CD4-positive, alpha-beta T cell treated with Interleukin-1 beta for 1 hour (primary cell): Measurements from ENCODE around the gene CRACR2A.

Experiments
- DNase-seq, 2 donors: peaks; one replicate each; pipeline ENCODE4 v3.0.0-alpha.2; 2020 to 2022

The CRACR2A gene

DNA sequence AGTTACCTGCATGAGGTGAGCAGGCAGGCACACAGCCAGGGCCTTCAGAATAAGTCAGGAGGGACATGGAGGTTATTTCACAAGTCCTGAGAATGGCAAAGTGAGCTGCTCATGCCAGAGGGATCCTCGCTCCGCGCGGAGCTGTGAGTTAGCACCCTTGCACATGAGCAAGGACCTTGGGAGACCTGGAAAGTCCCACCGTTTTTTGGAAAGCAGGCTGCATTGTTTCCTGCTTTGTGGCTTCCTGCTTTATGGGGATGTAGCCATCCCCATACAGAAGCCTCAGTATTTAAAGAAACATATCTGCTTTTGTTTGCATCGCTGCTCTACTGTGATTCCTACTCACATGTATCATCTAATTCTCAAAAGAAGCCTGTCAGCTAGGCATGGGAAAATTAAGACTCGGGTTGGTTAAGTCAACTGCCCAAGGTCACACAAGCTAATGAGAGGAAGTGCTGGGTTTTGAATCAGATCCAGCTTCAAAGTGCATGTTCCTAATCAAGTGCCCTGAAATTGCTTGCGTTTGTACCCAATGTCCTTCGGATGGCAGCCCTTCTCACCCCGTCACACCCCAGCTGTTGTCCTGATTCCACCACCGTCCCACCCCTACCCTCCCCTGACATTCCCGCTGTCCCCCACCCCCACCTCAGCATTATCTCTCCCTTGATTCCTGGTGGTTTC lies 106.2 kb downstream of the CRACR2A start:
- no peak for DNase-seq

DNA sequence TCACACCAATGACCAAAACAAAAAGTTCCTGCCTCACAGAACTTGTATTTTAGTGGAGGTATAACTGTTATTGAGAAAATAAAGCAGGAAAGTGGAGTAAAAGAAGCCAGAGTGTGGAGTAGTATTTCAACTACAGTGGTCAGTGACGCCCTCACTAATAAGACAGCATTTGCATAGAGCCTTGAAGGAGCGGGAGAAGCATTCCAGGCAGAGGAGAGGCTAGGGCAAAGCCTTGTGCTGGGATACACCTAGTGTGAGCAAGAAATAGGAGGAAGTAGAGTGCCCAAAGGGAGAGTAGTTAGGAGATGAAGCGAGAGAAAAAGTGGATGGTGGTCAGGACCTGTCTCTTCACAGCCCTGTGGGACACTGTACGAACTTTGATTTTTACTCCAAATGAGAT lies 107.8 kb downstream of the CRACR2A start:
- DNase-seq, result no peak

DNA sequence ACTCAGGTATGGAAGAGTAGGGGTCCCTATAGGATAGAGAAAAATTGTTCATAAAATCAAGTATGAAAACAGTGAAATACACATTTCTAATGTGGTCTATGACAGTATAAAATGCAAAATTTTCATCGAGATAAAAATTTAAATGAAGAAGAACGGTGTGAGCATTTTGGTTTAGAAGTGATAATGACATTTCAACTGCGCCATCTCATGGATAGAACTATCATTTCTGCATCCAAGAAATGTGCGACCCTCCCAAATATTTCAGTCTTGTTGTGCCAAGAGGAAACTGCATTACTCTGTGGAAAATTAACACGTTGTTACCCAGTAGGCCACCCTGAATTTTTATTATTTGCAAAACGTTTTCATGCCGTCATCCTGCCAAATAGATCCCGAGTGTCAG lies 108.8 kb downstream of the CRACR2A start:
- no peak for DNase-seq

DNA sequence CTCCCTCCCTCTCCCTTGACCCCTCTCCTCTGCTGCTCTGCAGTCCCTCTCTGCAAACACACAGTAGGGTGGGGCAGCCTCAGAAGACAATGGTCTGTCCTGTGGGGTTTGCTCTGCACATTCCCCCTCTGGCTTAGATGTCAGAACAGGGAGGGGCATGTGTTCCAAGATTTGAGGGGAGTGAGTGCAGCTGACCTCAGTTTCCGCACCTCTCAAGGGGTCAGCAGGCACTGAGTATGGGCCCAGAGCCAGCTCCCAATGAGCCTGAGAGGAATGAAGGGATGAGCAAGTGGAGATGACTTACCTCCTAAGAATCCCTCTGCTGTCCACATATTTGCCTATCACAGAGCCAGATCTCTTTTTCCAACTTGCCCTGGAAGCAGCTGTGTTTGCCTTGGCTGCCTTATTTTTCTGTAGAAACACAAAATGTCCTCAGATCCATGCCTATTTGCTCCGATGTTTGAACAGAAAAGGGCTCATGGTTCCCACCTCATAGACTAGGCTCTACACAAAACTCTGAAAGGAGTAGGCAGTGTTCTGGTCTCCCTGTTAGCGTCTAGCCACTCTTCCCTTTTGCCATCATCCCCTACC lies 111.4 kb downstream of the CRACR2A start:
- no peak for DNase-seq

DNA sequence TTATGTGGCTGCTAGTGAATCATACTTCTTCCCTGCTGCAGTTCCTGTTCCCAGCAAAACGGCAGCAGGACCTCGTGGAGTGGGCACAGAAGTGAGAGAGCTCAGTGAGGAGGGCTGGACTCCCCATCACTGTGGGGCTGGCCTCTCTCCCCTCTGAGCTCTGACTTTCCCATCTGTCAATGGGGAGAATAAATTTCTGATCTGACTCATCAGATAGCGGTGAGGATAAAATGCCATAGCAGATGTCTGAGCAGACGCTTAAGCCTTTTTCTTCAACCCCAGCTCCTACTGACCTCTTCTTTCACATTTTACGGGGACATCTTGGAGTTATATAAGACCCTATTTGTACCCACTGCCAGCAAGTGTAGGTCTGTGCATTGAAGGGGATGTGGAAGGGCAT lies 116.6 kb downstream of the CRACR2A start:
- DNase-seq, result no peak

DNA sequence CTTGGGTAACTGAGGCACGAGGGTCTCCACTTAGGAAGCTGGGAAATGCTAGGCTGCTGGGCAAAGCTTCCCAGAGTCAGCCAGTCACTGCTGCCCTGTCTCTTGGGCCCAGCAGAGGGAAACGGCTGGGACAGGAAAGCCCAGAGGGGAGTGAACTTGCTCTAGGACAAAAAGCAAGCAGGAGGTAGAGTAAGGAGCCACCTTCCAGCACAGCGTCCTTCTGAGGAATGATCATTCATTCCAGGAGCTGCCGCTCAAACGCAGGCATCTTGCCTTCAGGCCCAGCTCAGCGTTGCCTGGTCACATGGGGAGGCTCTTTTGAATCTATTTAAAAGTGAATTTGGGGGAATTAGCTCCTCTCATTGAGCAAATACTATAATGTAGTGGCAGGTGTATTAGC lies 118.6 kb downstream of the CRACR2A start:
- no peak for DNase-seq

DNA sequence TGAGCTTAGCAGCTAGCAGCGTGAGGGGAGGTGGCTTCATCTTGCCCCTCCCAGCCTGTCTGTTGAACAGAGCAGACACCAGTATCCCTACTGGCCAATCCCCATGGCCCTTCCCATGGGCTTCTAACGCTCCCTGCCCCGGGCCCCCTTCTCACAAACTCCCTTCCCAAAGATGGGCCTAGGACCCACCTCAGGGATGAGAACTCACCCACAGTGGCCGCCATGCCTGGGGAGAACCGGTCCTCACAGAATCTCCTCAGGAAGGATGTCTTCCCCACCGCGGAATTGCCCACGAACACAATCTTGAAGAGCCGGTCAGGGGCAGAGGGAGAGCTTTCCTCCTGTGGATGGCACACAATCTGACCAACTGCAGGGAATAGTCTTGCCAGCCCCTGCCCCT lies 119.5 kb downstream of the CRACR2A start:
- no peak for DNase-seq

DNA sequence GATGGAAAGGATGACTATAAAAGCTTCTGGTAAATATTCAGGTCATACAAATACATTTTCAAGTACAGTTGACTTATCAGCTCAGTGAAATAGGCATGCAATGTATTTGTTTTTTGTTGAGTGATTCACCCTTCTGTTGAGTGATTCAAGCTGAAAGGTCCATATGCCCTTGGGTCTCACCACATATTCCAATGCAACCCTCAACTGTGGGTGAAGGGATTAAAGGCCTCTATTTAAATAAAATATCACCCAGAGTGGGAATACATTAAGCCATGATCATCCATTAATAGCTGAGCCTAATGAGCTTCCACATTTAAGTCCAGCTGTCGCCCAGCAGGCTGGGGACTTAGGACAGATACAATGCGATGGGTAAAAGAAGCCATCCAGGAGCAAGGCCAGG lies 120.2 kb downstream of the CRACR2A start:
- DNase-seq, result no peak

DNA sequence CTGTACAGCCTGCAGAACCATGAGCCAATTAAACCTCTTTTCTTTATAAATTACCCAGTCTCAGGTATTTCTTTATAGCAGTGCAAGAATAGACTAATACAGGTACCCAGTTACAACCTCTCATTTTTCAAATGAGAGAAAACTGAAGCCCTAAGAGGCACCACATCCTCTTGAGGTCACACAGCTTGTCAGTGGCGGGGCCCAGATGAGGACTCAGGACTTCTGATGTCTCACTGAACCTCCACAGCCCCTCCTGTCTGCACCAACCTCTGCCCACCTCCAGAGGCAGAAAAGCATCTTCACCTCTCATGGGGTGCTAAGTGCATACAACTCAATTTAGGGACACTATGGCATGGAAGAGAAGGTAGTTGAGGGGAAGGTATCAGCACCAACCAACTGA lies 120.7 kb downstream of the CRACR2A start:
- no peak for DNase-seq

DNA sequence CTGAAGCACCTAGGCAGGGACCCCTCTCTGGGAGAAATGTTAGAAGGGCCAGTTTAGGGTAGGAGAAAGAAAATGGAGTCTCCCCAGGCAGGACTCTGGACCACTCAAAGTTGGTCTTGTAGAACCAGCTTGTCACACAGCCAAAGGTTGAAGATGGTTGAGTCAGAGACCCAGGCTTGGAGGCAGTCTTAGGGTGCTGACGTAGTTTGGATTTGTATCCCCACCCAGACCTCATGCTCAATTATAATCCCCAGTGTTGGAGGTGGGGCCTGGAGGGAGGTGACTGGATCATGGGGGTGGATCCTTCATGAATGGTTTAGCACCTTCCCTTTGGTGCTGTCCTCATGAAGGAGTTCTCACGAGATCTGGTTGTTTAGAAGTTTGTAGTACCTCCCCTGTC lies 121.2 kb downstream of the CRACR2A start:
- DNase-seq, result no peak

DNA sequence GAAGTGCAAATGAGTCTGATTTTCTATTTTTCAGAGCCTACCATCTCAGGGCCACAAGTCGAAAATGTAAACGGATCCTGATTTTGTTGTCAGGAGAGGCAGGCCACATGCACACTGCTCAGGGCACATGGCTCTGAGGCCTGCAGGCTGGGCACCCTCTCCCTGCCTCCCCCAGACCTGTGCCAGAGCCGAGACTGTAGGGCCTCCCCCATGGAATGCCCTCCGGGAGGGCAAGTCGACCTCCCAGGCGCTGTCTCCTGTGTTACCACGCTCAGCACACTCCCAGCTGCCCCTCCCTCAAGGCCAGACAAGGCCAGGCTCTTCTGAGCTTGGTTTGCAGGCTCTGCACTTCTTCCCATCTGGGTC lies 121.7 kb downstream of the CRACR2A start:
- no peak for DNase-seq

DNA sequence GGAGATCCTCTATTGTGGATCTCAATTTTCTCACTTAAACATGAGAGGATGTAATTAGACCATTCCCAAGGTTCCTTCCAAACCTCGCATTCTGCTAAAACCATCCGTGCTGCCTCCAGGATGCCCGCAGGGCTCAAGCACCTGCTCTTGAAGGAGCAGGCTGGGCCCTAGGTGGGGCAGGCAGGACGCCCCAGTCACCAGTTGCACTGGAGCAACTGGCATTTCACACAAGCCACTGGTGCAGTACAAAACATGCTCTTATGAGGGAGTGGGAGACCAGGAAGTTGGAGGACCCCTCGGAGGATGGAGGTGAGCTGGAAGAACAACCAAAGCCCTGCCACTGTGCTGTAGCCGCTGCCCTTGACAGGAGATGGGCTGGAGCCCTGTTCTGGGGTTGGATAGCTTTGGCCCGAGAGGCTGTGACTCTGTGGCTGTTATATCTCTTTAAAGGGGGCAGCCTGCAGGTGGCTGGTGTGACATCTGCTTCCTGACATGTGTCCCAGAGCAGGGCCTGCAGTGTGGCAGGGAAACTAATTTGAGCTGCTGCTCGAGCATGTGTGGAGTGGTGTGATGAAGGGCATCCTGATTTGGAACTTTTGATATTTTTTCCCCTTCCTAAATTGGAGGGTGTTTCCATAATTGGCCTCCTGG lies 122.2 kb downstream of the CRACR2A start:
- no peak for DNase-seq

DNA sequence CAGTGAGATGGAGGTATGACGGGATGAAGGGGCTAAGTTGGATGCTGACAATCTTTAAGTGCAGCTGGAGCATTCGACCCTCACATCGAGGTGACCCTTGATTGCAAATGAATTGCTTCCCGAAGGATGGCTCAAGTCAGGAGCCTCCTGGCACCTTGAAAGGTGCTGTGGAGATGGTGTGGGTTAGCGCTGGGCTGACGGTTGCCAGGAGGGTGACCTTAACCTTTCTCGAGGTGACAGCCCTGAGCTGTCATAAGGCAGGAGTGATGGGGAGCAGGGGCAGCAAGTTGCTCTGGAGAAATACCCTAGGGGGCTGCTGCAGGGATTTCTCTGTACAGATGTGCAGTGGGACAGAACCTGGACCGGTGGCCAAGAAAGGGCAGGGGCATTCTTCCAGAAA lies 122.8 kb downstream of the CRACR2A start:
- DNase-seq, result no peak

DNA sequence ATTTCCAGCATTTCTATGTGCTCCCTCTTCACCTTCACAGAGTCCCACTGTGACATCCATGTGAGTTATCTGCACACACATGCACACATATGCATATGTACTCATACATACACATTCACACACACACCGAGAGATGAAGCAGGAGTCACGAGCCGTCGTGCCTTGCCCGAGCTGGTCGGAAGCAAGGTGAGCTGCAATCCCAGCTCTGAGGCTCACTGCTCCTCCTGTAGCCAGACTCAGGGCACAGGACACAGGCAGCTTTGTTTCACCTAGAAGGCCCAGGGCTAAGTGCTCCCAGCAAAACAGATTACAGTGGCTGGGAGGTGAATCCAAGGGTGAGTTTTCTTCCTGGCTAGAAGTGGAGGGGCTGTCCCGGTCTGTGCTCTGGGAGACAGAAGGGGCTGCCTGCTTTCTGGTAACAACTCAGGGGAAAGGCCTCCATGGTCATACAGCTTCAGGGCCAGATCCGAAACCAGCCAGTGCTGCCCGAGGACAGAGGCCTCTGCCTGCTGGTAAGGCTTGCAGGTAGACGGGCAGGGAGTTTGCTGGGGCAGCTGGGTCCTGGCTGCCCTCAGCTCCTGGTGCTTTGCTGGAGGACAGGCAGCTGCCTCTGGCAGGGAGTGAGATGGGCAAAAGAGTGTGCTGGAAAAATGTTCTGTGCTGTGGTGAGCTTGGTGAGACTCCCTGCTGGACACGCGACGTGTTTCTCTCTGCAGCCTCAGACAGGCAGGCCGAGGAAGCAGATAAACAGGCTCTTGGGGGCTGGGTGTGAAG lies 123.7 kb downstream of the CRACR2A start:
- no peak for DNase-seq

DNA sequence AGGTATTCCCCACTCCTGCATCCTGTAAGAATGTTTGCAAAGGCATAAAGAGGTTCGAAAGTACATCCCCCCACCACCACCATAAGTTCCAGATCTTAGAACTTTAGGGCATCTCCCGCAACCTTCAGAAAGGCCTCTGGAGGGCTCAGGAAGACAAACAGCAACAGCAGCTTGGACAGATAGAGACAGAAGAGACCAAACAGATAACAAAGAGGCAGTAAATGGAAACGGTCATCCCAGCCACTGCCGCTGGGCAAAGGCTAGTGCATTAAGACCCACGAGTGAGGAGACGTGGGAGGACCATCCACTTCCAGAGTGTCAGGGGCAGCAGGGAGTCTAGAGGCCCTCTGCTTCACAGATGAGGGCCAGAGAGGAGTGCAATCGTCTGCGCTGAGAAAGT lies 124.3 kb downstream of the CRACR2A start:
- no peak for DNase-seq

DNA sequence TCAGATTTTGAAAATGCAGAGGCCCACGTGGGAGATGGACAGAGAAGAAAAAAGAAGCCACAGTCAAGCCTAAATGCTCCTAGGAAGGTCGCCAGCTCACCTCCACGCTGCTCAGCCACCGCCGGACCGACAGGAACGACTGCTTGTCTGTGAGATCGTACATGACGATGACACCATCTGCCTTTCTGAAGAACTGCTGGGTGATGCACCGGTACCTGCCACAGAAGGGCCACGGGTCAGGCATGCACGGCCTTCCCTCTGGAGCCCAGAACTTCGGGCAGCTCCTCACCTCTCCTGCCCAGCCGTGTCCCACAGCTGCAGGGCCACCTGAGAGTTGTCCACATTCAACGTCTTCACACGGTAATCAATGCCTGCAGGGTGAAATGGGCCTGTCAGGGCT lies 125.6 kb downstream of the CRACR2A start:
- DNase-seq, result no peak

DNA sequence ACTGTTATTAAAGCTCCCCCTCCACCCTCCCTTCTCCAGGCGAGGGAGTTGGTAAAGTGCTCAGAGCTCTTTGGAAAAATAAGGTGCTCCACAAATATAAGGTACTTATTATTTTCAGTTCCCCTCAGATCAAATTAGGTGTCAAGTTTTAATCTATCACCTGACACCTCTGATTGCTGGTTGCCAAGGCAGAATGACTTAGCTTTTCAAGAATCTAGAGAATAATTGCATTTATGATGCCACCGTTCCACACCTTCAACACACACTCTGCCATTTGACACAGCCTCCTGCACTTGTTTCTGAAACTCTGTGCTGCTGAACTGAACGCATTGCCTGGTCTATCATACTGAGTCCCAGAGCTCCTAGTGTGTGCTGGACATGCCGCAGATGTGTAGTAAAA lies 128.6 kb downstream of the CRACR2A start:
- DNase-seq, result no peak

DNA sequence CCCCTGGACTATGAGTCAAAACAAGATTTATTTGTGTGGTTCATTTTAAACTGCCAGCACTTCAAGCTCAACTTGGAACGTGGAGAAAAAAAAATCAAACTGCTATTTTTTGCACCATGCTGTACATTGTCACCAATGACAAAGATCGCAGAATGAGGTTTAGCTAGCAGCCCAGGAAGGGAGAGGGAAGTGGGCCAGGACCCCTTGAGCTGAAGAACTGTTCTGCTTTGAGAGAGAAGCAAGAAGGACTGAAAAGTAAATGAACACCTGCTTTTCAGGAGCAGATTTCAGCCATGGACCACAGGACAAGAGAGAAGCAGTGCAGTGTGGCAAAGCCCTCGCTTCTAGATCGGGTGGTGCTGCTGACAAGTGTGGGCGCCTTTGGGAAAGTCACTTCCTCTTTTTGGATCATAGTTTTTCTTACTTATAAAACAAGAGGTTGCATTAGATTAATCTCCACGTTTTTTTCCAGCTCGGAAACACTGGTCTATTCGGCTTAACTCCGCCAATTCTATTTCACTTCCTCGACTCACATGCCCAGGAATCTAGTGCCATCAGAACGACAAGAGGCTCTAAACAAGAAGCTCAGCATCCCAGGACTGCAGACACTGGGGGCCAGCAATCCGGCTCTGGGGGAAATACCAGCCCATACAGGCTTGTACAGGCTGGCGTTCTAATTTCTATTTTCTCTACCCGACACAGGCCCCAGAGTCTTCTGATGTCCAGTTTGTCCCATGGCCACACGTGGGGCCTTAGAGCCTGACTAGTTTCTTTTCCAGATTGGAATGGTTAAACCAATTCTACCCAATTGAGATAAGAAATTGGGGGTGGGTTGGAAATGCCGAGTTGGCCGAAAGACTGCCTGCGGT lies 129.9 kb downstream of the CRACR2A start:
- DNase-seq, result no peak

DNA sequence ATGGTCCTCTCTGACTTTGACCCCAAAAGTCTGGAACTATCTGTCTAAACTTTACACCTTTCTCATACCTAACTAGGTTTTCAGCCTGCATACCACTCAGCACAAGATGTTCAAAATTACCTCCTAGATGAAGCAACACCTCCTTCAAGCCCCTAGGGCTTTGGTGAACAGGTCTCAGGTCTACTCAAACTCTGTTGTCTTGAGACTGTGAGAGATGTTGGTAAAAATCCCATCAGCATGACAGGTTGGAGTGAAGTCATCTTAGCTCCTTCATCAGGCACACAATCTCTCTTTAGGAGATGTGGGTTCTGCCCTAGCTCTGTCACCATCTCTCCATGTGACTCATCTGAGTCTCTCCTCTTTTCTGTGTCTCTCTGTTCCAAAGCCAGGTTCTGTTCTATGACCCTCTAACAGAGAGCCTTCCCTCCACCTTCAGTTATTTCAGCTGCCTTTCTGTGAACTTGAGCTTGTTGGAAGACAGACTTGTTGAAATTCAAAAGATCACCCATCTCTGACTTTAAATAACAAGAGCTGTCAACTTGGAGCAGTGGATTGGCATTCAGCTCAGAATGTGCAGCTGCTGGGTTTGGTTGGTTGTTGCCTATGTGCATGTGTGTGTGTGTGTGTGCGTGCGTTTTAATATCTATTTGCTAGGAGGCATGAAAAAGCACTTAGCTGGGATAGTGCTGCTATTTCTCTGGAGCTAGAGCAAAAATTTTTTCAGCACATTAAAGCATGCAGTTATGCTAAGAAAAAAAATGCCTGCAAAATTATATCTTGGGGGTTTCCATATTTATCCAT lies 130.7 kb downstream of the CRACR2A start:
- no peak for DNase-seq

DNA sequence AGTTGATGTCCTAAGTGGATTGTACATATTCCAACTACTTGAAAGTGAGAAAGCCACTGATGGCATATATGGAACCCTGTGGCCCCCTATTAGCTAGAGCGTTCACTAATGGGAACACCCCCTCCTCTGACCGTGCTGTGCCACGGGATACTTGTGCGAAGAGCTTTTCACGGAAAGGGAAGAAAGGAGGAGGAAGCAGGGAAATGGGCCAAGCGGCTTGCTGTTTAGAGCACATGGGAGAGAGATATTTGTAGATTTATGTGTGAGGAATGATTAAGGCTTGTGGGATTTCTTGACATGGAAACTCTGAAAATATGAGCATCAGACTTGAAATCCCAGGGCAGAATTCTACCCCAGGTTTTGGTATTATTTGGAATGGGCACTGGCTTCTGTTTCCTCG lies 132.1 kb downstream of the CRACR2A start:
- no peak for DNase-seq

DNA sequence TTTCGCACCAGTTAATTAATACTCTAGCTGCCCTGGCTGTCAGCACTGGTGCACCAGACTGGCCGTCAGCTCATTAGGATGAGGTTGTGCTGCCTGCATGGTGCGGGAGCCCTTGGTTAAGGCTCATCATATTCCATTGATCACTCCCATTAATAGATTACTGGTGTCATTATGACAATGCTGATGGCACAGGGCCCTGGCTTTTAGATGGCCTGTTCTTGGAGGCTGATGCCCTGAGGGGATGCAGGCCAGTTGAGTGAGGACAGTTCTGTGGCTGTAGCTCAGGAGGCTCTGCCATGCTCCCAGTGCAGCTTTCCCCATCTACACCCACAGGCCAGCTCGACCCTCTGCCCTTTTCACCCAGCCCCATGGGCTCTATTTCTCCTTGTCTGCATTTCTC lies 135.3 kb downstream of the CRACR2A start:
- no peak for DNase-seq

DNA sequence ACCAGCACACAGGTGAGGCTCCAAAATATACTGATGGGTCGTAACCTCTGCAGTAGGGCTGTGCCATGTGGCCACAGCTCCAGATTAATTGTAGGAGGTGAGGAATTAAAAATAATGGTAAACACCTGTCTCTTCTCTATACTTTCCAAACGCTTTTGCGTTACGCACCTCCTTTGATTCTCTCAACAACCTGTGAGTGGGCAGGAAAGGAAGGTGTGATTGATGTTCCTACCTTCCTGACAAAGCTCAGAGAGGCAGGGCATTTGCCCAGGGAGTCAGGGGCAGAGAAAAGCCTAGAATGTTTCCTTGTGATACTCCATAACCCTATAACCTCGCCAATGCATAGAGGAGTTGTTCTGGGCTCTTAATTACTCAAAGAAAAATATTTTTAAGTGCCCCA lies 137.0 kb downstream of the CRACR2A start:
- no peak for DNase-seq
